Hippocampal formation (tissue), 2 donors: ENCODE results near the gene IL12RB1.
"Not testable (repeated sequence)": the region's sequence is repeated elsewhere in the genome, so short reads cannot be mapped to it uniquely, and the experiment has no call there.

Source experiments
- DNase-seq, 2 donors: peaks; one replicate each; lab custom pipeline; 2025; lab: John Stamatoyannopoulos, UW

IL12RB1 gene

GRCh38 chr19:18089726-18090125 is 3.0 kb upstream of the IL12RB1 start:
- DNase-seq: peak; percentile 82 to 88

- DNase-seq: not testable (repeated sequence)
These were observed 2.4 kb upstream of the IL12RB1 start for GRCh38 chr19:18089096-18089541.

GRCh38 chr19:18085702-18086457 is 854 bp downstream of the IL12RB1 start:
- no peak for DNase-seq

- DNase-seq: no peak
These were observed 2.6 kb downstream of the IL12RB1 start for GRCh38 chr19:18083929-18084684.

- DNase-seq: no peak
These were observed 12.5 kb downstream of the IL12RB1 start for GRCh38 chr19:18074192-18074591.

GRCh38 chr19:18073197-18073596 is 13.5 kb downstream of the IL12RB1 start:
- DNase-seq: no peak

GRCh38 chr19:18072335-18072734 is 14.4 kb downstream of the IL12RB1 start:
- no peak for DNase-seq

GRCh38 chr19:18070181-18070580 is 16.6 kb downstream of the IL12RB1 start:
- DNase-seq: no peak

GRCh38 chr19:18069383-18069782 is 17.4 kb downstream of the IL12RB1 start:
- no peak for DNase-seq

- no peak for DNase-seq
These were observed 18.3 kb downstream of the IL12RB1 start for GRCh38 chr19:18068395-18068794.

GRCh38 chr19:18065173-18065495 is 21.6 kb downstream of the IL12RB1 start:
- DNase-seq: no peak

- DNase-seq: peak in 1 of 2 donors; percentile 11
These were observed 23.3 kb downstream of the IL12RB1 start for GRCh38 chr19:18063463-18063862.

GRCh38 chr19:18062028-18062427 is 24.7 kb downstream of the IL12RB1 start:
- DNase-seq: no peak

GRCh38 chr19:18060472-18060871 is 26.3 kb downstream of the IL12RB1 start:
- no peak for DNase-seq

GRCh38 chr19:18059902-18060301 is 26.8 kb downstream of the IL12RB1 start:
- no peak for DNase-seq

- no peak for DNase-seq
These were observed 27.4 kb downstream of the IL12RB1 start for GRCh38 chr19:18059297-18059696.

GRCh38 chr19:18058208-18059009 is 28.3 kb downstream of the IL12RB1 start:
- DNase-seq: peak; percentile 68 to 72

- DNase-seq: peak; percentile 49 to 69
These were observed 29.2 kb downstream of the IL12RB1 start for GRCh38 chr19:18057557-18057956.

GRCh38 chr19:18055967-18056366 is 30.8 kb downstream of the IL12RB1 start:
- DNase-seq: no peak

GRCh38 chr19:18053576-18054219 is 33.0 kb downstream of the IL12RB1 start:
- DNase-seq: no peak

- DNase-seq: no peak
These were observed 34.8 kb downstream of the IL12RB1 start for GRCh38 chr19:18051887-18052286.

- peak; percentile 38 to 60 for DNase-seq
These were observed 37.3 kb downstream of the IL12RB1 start for GRCh38 chr19:18049385-18049784.
